HUES48 (cell line): ENCODE results near the gene ERV3-1.
"Not testable (repeated sequence)": the region's sequence is repeated elsewhere in the genome, so short reads cannot be mapped to it uniquely, and the experiment has no call there.

Experiments
- H3K27ac ChIP-seq: one replicate; pipeline ENCODE4 v1.7.0; 2013; ENCODE audit warnings: low read depth, low read length, inconsistent platforms
- H3K27me3 ChIP-seq: 2 replicates; pipeline ENCODE4 v1.6.1; 2013; ENCODE audit warnings: mild to moderate bottlenecking, low read length; ENCODE audit not compliant: control insufficient read depth, insufficient read depth
- H3K36me3 ChIP-seq: 2 replicates; pipeline ENCODE4 v1.6.1; 2013; ENCODE audit warnings: low read length; ENCODE audit not compliant: control insufficient read depth, insufficient read depth
- H3K4me1 ChIP-seq: 2 replicates; pipeline ENCODE4 v1.6.1; 2013; ENCODE audit warnings: mild to moderate bottlenecking, low read length; ENCODE audit not compliant: control insufficient read depth, insufficient read depth
- H3K4me3 ChIP-seq: 2 replicates; pipeline ENCODE4 v1.5.1; 2013; ENCODE audit warnings: mild to moderate bottlenecking, low read depth, low read length
- H3K9ac ChIP-seq: 2 replicates; pipeline ENCODE4 v1.6.1; 2013; ENCODE audit warnings: mild to moderate bottlenecking, low read depth, low read length, moderate library complexity
- H3K9me3 ChIP-seq: 2 replicates; pipeline ENCODE4 v1.6.1; 2013; ENCODE audit warnings: low read length; ENCODE audit not compliant: control insufficient read depth, insufficient read depth

Gene ERV3-1, protein sequence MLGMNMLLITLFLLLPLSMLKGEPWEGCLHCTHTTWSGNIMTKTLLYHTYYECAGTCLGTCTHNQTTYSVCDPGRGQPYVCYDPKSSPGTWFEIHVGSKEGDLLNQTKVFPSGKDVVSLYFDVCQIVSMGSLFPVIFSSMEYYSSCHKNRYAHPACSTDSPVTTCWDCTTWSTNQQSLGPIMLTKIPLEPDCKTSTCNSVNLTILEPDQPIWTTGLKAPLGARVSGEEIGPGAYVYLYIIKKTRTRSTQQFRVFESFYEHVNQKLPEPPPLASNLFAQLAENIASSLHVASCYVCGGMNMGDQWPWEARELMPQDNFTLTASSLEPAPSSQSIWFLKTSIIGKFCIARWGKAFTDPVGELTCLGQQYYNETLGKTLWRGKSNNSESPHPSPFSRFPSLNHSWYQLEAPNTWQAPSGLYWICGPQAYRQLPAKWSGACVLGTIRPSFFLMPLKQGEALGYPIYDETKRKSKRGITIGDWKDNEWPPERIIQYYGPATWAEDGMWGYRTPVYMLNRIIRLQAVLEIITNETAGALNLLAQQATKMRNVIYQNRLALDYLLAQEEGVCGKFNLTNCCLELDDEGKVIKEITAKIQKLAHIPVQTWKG

DNA sequence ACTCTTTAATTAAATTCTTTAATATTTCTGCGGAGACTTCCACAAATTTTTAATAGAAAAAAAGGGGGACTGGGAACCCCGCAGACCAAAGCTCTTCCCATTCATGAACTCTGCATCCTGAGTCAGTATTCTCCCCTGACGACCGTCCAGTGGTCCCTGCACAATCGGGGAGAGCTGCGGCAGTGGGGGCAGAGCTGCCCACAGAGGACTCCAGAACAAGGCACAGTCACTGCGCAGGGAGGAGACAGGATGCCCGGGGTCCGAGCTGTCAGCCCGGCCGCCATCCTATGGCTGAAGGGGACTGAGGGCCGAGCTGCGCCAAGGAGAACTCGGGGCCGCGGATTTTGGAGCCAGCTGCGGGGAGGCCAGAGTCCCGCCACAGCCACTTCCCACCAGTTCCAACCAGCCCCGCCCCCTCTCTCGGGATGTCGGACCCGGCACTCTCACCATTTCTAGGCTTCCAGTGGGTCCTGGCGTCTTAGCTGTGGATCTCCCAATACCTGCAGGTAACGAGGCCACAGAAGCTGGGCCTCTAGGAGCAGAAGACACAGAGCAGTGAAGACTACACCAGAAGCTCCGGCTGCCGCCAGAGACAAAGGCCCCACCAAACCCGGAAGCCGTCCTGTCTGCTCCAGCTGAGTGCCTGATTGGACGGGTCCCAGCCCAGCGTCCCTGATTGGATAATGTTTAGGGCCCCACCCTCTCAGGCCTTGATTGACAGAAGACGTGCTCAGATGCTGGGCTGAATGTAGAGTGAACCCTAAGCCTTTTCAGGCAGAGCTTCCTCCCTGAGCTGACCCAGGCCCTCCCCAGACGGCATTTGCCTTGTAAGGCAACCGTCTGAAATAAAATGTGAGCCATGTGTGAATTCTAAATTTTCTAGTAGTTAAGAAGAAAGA, at the start of gene ERV3-1:
Gene ERV3-1, minus strand, starts transcription at position 594 of the 899 bp plus-strand sequence. CDS start 13,661 bp downstream, outside the sequence.
- peaks cover 8% of the 10 kb centered on the region; the same call in 1 of the 2 replicates for H3K36me3 ChIP-seq
- H3K9ac ChIP-seq, result peak within 1 kb of the TSS; percentile 97
- peaks cover 7% of the 10 kb centered on the region; the same call in 1 of the 2 replicates for H3K4me1 ChIP-seq
- H3K9me3 ChIP-seq, result no peaks in the 10 kb centered on the region
- peak within 1 kb of the TSS; percentile 92 for H3K27ac ChIP-seq
- no peaks in the 10 kb centered on the region for H3K27me3 ChIP-seq
- peak within 1 kb of the TSS; percentile 97 for H3K4me3 ChIP-seq

DNA sequence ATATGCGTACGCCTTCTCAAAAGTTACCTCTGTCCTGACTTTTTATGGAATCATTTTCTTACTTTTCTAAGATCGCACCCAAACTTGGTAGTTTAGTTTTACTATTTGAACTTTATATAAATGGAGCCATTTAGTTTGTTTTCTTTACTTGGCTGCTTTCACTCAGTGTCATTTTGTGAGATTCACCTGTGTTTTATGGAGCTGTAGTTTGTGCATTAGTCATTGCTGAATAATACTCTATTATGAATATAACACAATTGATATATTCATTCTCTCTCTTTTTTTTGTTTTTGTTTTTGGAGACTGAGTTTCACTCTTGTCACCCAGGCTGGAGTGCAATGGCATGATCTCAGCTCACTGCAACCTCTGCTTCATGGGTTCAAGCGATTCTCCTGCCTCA, 49.3 kb upstream of the ERV3-1 start:
- not testable (repeated sequence) for H3K36me3 ChIP-seq, H3K9me3 ChIP-seq, H3K4me1 ChIP-seq, H3K4me3 ChIP-seq, H3K27me3 ChIP-seq, H3K27ac ChIP-seq, H3K9ac ChIP-seq

DNA sequence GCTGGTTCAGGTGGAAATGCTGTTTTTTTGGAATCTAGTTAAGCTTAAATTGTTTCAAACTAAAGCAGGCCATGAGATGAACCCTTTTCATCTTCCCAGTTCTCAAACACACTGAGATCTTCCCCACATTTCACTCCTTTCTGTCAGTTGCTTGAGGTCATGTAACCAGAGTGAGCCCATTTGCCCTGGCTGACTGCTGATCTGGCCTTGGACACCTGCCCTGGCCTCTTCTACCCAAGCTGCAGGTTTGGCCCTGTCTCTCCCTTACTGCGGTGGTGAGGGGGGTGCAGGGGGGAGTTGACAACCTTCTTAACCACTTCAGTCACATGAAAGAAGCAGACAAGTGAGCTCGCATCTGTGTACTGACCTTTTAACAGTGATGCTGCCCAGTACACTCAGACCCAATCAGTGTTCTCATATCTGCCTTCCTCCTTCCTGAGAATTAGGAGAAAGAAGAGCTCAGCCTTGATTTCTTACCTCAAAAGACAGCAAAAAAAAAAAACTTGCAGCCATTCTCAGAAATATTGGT, 48.0 kb upstream of the ERV3-1 start:
- H3K9ac ChIP-seq, H3K4me1 ChIP-seq, H3K4me3 ChIP-seq, H3K27ac ChIP-seq, H3K27me3 ChIP-seq, H3K36me3 ChIP-seq, H3K9me3 ChIP-seq: not testable (repeated sequence)

DNA sequence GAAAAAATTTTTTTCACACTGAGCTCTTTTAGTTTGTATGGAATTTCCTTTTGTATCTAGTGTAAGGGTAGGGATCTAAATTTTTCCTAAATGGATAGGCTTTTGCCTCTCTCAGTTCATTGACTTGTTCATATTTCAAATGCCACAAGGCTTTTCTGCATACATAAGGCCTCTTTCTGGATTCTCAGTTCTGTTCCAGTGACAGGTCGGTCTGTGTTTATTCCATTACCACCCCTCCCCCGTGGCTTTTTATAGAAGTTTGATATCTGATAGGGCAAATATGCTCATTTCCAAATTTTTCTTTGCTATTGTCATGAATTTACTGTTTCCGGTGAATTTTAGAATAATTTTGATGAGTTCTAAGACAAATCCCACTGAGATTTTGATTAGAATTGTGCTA, 45.2 kb upstream of the ERV3-1 start:
- H3K4me1 ChIP-seq, H3K9me3 ChIP-seq, H3K27me3 ChIP-seq: not testable (repeated sequence)

DNA sequence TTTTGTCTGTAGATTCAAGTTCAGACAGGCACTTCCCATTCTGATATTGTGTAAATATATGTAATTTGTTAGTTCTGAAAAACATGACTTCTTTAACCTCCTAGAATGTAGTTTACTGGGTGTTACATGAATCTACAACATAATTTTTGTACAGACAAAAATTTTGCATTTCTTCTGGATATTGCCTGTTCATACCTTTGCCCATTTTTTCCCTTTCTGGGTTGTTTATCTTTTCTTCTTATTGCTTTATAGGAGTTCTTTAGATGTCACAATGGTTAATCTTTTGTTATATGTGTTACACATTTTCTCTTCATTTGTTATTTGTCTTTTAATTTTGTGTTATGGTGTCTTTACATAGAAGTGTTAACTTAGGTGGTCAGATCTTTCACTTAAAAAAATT, 44.7 kb upstream of the ERV3-1 start:
- H3K27me3 ChIP-seq, H3K4me3 ChIP-seq, H3K36me3 ChIP-seq, H3K27ac ChIP-seq, H3K4me1 ChIP-seq, H3K9me3 ChIP-seq, H3K9ac ChIP-seq: not testable (repeated sequence)

More for the DNA sequence above, 45.2 kb upstream of the ERV3-1 start:
- H3K9ac ChIP-seq, H3K4me3 ChIP-seq, H3K36me3 ChIP-seq, H3K27ac ChIP-seq: not testable (repeated sequence)

DNA sequence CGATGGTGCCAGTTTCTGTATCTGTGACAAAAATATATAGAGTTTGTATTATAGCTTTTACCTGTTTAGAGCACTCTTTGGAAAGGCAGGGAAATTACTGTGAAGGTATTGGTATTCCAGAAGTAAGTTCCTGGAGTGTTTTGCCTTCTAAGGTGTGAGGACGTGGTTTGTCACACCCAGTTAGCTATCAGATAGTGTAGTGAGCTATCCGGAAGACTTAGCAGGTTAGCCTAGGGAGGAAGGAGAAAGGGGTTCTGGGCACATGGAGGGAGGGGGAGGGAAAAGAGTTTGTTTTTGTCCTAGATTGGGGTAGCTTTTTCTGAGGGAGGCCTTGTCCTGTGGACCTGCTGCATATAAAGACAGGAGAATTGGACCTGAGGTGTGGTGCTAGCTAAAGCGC, 39.8 kb upstream of the ERV3-1 start:
- H3K9ac ChIP-seq, H3K27me3 ChIP-seq, H3K4me1 ChIP-seq, H3K27ac ChIP-seq, H3K36me3 ChIP-seq, H3K4me3 ChIP-seq, H3K9me3 ChIP-seq: not testable (repeated sequence)

DNA sequence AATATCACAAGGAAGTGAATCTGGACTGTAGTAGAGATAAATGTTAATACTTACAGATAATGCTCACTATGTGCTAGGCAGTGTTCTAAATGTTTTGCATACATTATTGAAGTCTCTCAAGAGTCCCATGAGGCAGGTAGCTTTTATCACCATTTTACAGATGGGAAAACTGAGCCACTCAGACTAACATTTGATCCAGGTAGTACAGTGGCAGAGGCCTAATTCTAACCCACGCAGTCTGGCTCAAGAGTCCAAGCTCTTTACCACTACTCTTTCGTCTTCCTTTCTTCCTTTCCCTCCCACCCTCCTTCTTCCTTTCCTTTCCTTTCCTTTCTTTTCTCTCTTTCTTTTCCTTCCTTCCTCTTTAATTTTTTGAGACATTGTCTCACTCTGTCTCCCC, 39.1 kb upstream of the ERV3-1 start:
- not testable (repeated sequence) for H3K9me3 ChIP-seq, H3K36me3 ChIP-seq, H3K9ac ChIP-seq, H3K4me1 ChIP-seq, H3K27me3 ChIP-seq, H3K27ac ChIP-seq, H3K4me3 ChIP-seq

DNA sequence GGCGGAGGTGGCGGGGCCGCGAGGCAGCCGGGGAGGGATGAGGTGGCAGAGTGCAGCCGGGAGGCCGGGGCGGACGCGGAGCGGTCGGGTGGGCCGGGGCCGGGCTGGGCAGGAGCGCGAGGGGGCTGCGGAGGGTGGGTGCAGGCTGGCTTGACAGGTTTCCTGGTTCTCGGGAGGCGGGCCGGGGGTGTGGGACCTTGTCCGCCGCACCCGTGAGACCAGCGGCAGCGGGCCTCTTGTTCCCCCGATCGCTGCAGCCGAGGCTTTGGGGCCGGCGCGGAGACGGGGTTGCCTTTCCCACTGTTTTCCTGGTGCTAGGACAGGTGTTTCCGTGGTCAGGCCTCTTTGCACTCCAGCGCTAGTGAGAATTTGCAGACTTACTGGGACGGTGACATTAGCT, 32.3 kb upstream of the ERV3-1 start:
- not testable (repeated sequence) for H3K36me3 ChIP-seq, H3K4me1 ChIP-seq, H3K9me3 ChIP-seq, H3K27me3 ChIP-seq, H3K9ac ChIP-seq
- peak overlapping the region; percentile 77 for H3K27ac ChIP-seq
- peak overlapping the region; percentile 80 for H3K4me3 ChIP-seq

DNA sequence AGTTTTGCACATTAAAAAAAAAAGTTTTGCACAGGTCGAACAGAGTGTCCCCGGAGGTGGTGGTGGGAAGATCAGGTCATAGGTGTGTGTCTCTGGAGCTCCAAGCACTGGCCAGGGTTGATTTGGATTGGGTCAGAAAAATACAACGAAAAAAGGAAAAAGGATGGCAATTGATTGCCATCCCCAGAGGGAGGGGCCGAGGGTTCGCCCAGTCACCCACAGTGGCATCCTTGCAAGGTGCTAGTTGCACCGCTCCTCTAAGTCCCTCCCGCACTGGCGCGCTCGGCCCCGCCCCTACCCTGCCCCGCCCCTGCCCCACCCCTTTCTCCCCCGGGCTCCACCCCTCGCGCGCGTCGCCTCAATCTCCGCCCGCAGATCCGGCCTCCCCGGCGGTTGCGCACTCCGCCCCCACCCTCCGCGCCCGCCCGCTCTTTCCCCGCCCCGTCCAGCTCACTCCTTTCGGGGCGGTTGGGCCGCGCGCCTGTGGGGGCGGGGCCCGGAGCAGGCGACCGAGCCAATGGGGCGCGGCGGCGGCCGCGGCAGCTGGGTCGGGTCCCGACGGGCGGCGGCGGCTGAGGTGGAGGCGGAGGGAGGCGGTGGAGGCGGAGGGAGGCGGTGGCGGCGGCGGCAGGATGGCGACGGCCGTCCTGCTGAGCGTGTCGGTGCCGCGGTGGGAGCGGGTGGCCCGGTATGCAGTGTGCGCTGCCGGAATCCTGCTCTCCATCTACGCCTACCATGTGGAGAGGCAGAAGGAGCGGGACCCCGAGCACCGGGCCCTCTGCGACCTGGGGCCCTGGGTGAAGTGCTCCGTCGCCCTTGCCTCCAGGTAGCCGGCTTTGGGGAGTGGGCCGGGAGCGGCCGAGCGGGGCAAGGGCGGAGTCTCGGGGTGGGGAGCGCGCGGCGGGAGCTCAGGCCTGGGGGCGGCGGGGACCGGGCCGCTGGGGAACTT, 31.5 kb upstream of the ERV3-1 start:
- H3K27ac ChIP-seq, result peak overlapping the region; percentile 90
- no peaks in the 10 kb centered on the region for H3K36me3 ChIP-seq
- H3K4me3 ChIP-seq, result peak overlapping the region; percentile 80
- peaks cover 4% of the 10 kb centered on the region; the same call in 1 of the 2 replicates for H3K4me1 ChIP-seq
- peak overlapping the region; percentile 87 for H3K9ac ChIP-seq
- no peaks in the 10 kb centered on the region for H3K27me3 ChIP-seq
- H3K9me3 ChIP-seq, result no peaks in the 10 kb centered on the region; the same call in 1 of the 2 replicates

DNA sequence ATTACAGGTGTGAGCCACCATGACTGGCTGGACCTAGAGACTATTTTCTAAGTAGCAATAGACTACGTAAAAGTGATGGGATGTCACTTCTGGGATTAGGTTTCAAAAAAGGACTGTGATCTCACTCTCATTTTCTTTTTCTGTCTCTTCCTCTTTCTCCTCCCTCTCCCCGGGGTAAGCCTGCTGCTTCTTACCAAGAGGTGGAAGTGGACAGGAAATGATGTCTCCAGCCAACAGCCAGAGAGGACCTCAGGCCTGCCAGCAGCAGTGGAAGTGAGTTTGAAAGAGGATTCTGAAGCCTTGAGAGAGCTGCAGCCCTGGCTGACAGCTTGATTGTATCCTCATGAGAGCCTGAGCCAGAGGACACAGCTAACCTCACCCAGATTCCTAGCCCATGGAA, 30.0 kb upstream of the ERV3-1 start:
- not testable (repeated sequence) for H3K4me3 ChIP-seq, H3K9me3 ChIP-seq, H3K4me1 ChIP-seq, H3K27me3 ChIP-seq, H3K36me3 ChIP-seq, H3K9ac ChIP-seq, H3K27ac ChIP-seq
